Esophagus (tissue), 2 donors: ENCODE results near the gene HOXC9. TPM values are rescaled to one million over a fixed set of nuclear protein-coding genes. Genes with fewer than 3 reads are reported as not detected.

Experiments used
- H3K27ac ChIP-seq, 2 donors: one replicate each; pipeline ENCODE4 v1.5.1; 2013; ENCODE audit warnings: low read depth in 2 of 2, mild to moderate bottlenecking in 2 of 2, inconsistent platforms in 1 of 2, low read length in 1 of 2, moderate library complexity in 1 of 2
- H3K27me3 ChIP-seq, 2 donors: one replicate each; pipeline ENCODE4 v1.6.1; 2013; ENCODE audit warnings: low read length in 2 of 2, control low read depth in 1 of 2, mild to moderate bottlenecking in 1 of 2; ENCODE audit not compliant: insufficient read depth in 2 of 2, control insufficient read depth in 1 of 2
- H3K36me3 ChIP-seq, 2 donors: one replicate each; pipeline ENCODE4 v1.6.1; 2013; ENCODE audit warnings: low read length in 1 of 2; ENCODE audit not compliant: control insufficient read depth in 2 of 2, insufficient read depth in 2 of 2
- H3K4me1 ChIP-seq, 2 donors: one replicate each; pipeline ENCODE4 v1.6.1; 2013; ENCODE audit warnings: low read length in 1 of 2; ENCODE audit not compliant: control insufficient read depth in 2 of 2, insufficient read depth in 2 of 2
- H3K4me3 ChIP-seq, 2 donors: one replicate each; pipeline ENCODE4 v1.5.1; 2013; ENCODE audit warnings: low read length in 2 of 2, mild to moderate bottlenecking in 2 of 2, low read depth in 1 of 2, moderate library complexity in 1 of 2
- H3K9me3 ChIP-seq, 2 donors: one replicate each; pipeline ENCODE4 v1.6.1; 2013; ENCODE audit warnings: mild to moderate bottlenecking in 2 of 2, low read depth in 1 of 2, low read length in 1 of 2, moderate library complexity in 1 of 2; ENCODE audit not compliant: control insufficient read depth in 2 of 2, insufficient read depth in 1 of 2
- WGBS, 2 donors: extraction: QIAGEN DNeasy Blood & Tissue Kit; methylation state at CpG; one replicate each; pipeline ENCODE4 v1.1.7; 2013; 5-methylcytosine and 5-hydroxymethylcytosine counted together
- polyA plus RNA-seq, 2 donors: library from polyadenylated mRNA; stranded (reverse); fragments of 200-250 nt; gene quantifications; one replicate each; pipeline ENCODE4 v1.2.3, GENCODE V29; 2013
- donor health status: healthy with polysubstance abuse.
- donor health status: Bipolar disorder and iron deficiency.

The HOXC9 gene
- polyA plus RNA-seq, 2 donors: 0.20 to 0.51 TPM

GRCh38 chr12:53999559-54000115 lies 324 bp upstream of the HOXC9 start:
- H3K4me1 ChIP-seq: peaks cover 2 to 7% of the 10 kb centered on the region in 2 donors
- H3K4me3 ChIP-seq: peak overlapping the region; percentile 43 to 67
- H3K36me3 ChIP-seq: no peaks in the 10 kb centered on the region
- peaks cover 3 to 36% of the 10 kb centered on the region in 2 donors for H3K27me3 ChIP-seq
- WGBS, 2 donors: 2 to 4% methylated on average over 35 of the region's 35 CpGs
- H3K9me3 ChIP-seq: no peaks in the 10 kb centered on the region
- no peak overlapping the region for H3K27ac ChIP-seq

- 46 to 53% methylated on average over 8 of the region's 8 CpGs for WGBS, 2 donors
- no peaks in the 10 kb centered on the region for H3K36me3 ChIP-seq
- peaks cover 3 to 29% of the 10 kb centered on the region in 2 donors for H3K27me3 ChIP-seq
- peaks cover 2 to 7% of the 10 kb centered on the region in 2 donors for H3K4me1 ChIP-seq
- no peak overlapping the region for H3K4me3 ChIP-seq
- no peak overlapping the region for H3K27ac ChIP-seq
- H3K9me3 ChIP-seq: no peaks in the 10 kb centered on the region
Observed at GRCh38 chr12:54001283-54002187, 1.6 kb downstream of the HOXC9 start.

GRCh38 chr12:54002278-54002914 lies 2.4 kb downstream of the HOXC9 start:
- WGBS, 2 donors: 24 to 45% methylated on average over 19 of the region's 19 CpGs
- Histone ChIP-seq H3K27me3 (peaks cover 3 to 33% of the 10 kb centered on the region in 2 donors), H3K4me1 (peaks cover 2 to 7% of the 10 kb centered on the region in 2 donors), H3K27ac (no peak overlapping the region), H3K36me3 (no peaks in the 10 kb centered on the region), H3K9me3 (no peaks in the 10 kb centered on the region), H3K4me3 (no peak overlapping the region)

- Histone ChIP-seq H3K4me1 (peaks cover 2 to 7% of the 10 kb centered on the region in 2 donors), H3K36me3 (no peaks in the 10 kb centered on the region), H3K9me3 (no peaks in the 10 kb centered on the region), H3K27ac (no peak overlapping the region), H3K4me3 (no peak overlapping the region), H3K27me3 (peaks cover 3 to 32% of the 10 kb centered on the region in 2 donors)
- 42 to 59% methylated on average over 19 of the region's 19 CpGs for WGBS, 2 donors
Observed at GRCh38 chr12:54002915-54003389, 3.0 kb downstream of the HOXC9 start.

- Histone ChIP-seq H3K27me3 (peaks cover 0 to 25% of the 10 kb centered on the region in 2 donors), H3K4me1 (peaks cover 2 to 7% of the 10 kb centered on the region in 2 donors)
Observed at GRCh38 chr12:54003625-54004024, 3.7 kb downstream of the HOXC9 start.

GRCh38 chr12:54004063-54004840 lies 4.3 kb downstream of the HOXC9 start:
- H3K36me3 ChIP-seq: no peaks in the 10 kb centered on the region
- H3K27me3 ChIP-seq: peaks cover 0 to 28% of the 10 kb centered on the region in 2 donors
- H3K9me3 ChIP-seq: no peaks in the 10 kb centered on the region
- peaks cover 4 to 7% of the 10 kb centered on the region in 2 donors for H3K4me1 ChIP-seq
- H3K27ac ChIP-seq: no peak overlapping the region
- H3K4me3 ChIP-seq: no peak overlapping the region
- whole genome bisulfite sequencing, 2 donors: 27 to 39% methylated on average over 20 of the region's 20 CpGs

More at GRCh38 chr12:54003625-54004024, 3.7 kb downstream of the HOXC9 start:
- H3K27ac ChIP-seq: no peak overlapping the region
- 42 to 44% methylated on average over 3 of the region's 3 CpGs for WGBS, 2 donors
- no peak overlapping the region for H3K4me3 ChIP-seq
- H3K36me3 ChIP-seq: no peaks in the 10 kb centered on the region
- H3K9me3 ChIP-seq: no peaks in the 10 kb centered on the region

GRCh38 chr12:54004841-54005530 lies 5.0 kb downstream of the HOXC9 start:
- WGBS, 2 donors: 17 to 31% methylated on average over 31 of the region's 31 CpGs
- Histone ChIP-seq H3K27ac (no peak overlapping the region), H3K36me3 (no peaks in the 10 kb centered on the region), H3K27me3 (peaks cover 0 to 32% of the 10 kb centered on the region in 2 donors), H3K4me3 (no peak overlapping the region), H3K4me1 (peaks cover 4 to 7% of the 10 kb centered on the region in 2 donors), H3K9me3 (no peaks in the 10 kb centered on the region)

GRCh38 chr12:54005531-54005852 lies 5.5 kb downstream of the HOXC9 start:
- Histone ChIP-seq H3K27me3 (peaks cover 0 to 33% of the 10 kb centered on the region in 2 donors), H3K27ac (no peak overlapping the region), H3K4me3 (no peak overlapping the region)

More at GRCh38 chr12:54005531-54005852, 5.5 kb downstream of the HOXC9 start:
- Histone ChIP-seq H3K4me1 (peaks cover 3 to 4% of the 10 kb centered on the region in 2 donors), H3K36me3 (no peaks in the 10 kb centered on the region), H3K9me3 (no peaks in the 10 kb centered on the region)
- WGBS, 2 donors: 3 to 8% methylated on average over 26 of the region's 26 CpGs
